Body of pancreas (tissue), 4 donors: Measurements from ENCODE around the gene DNASE1L2. TPM values are rescaled to one million over a fixed set of nuclear protein-coding genes. Genes with fewer than 3 reads are reported as not detected.
"Not testable (repeated sequence)": the region's sequence is repeated elsewhere in the genome, so short reads cannot be mapped to it uniquely, and the experiment has no call there.

ENCODE experiments used
- ATAC-seq: fragments of 150-250 bp; one replicate; pipeline ENCODE4 v1.9.1; 2016
- DNase-seq, 4 donors: peaks; one replicate each; pipeline ENCODE4 v3.0.0-alpha.2; 2019
- H3K27ac ChIP-seq, 4 donors: fragments of 200-600 bp; sonication (generic); 1 replicate in 3 of 4; 2 replicates in 1 of 4; pipeline versions ENCODE4 v1.5.1 to v1.6.1; 2016 to 2019; ENCODE audit warnings: mild to moderate bottlenecking in 1 of 4, mixed read lengths in 1 of 4, moderate library complexity in 1 of 4
- H3K27me3 ChIP-seq, 2 donors: fragments of 200-600 bp; sonication (generic); one replicate each; pipeline ENCODE4 v1.6.0; 2016; ENCODE audit warnings: mild to moderate bottlenecking in 1 of 2
- H3K36me3 ChIP-seq, 2 donors: fragments of 200-600 bp; sonication (generic); replicated peaks in 1 of 2; 2 replicates each; pipeline ENCODE4 v1.5.1; 2016; ENCODE audit warnings: low read depth in 2 of 2; ENCODE audit not compliant: insufficient read depth in 1 of 2
- H3K4me1 ChIP-seq: fragments of 200-600 bp; sonication (generic); one replicate; pipeline ENCODE4 v1.6.0; 2016
- H3K4me3 ChIP-seq, 2 donors: fragments of 200-600 bp; sonication (generic); 1 replicate in 1 of 2; 2 replicates in 1 of 2; pipeline ENCODE4 v1.5.1; 2016 to 2019
- H3K9me3 ChIP-seq, 3 donors: fragments of 200-600 bp; sonication (generic); 1 replicate in 2 of 3; 2 replicates in 1 of 3; pipeline ENCODE4 v1.5.1; 2016
- POLR2A ChIP-seq, 3 donors: fragments of 450-650 bp; IDR thresholded peaks; one replicate each; pipeline ENCODE4 v1.6.1; 2016; ENCODE audit warnings: antibody characterized with exemption in 3 of 3, mild to moderate bottlenecking in 2 of 3
- WGBS, 2 donors: methylation state at CpG; one replicate each; pipeline ENCODE4 v1.1.5; 2017; 5-methylcytosine and 5-hydroxymethylcytosine counted together
- intact Hi-C: fragments of 100-400 bp; cut with DNase I; formaldehyde crosslinking; loops from one replicate; pipeline ENCODE4 v1.15.1; 2023
- total RNA-seq, 2 donors: library from RNA; depleted of rRNA; stranded (reverse); fragments of >200 nt; gene quantifications; one replicate each; pipeline ENCODE4 v1.1.0, GENCODE V29; 2016
- TF ChIP-seq, protein P1 (sequence below), 7 experiments: fragments of 450-650 bp in 4 of 7; fragments of 200-600 bp in 3 of 7; sonication (generic) in 3 of 7; IDR thresholded peaks; one replicate each; pipeline ENCODE4 v1.5.1; 2016 to 2019; ENCODE audit warnings: antibody characterized with exemption in 7 of 7

Gene DNASE1L2
- total RNA-seq, 2 donors from 2014 or later = 1.3 TPM; not detected in 1

DNA sequence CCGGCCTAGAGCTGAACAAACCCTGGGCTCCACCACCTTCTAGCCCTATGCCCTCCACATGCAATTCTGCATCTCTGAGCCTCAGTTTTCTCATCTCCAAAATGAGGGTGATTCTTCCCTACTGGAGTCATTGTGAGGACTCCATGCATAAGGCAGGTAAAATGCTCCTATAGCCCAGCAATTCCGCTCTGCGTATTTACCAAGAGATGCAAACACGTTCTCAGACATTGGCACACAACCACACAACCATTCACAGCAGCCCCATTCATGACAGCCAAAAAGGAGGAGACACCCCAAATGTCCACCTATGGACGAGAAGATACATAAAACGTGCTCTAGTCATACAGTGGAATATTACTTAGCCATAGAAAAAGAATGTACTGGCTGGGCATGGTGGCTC, 35.9 kb upstream of the DNASE1L2 start:
- no peak overlapping the region for H3K4me3 ChIP-seq
- ATAC-seq (no peak), DNase-seq (no peak)
- H3K4me1 ChIP-seq = peaks cover 15% of the 10 kb centered on the region
- no peaks in the 10 kb centered on the region for H3K27me3 ChIP-seq
- no peak for TF ChIP-seq POLR2A (IDR thresholded peaks at IDR 0.05)
- TF ChIP-seq, protein P1, sequence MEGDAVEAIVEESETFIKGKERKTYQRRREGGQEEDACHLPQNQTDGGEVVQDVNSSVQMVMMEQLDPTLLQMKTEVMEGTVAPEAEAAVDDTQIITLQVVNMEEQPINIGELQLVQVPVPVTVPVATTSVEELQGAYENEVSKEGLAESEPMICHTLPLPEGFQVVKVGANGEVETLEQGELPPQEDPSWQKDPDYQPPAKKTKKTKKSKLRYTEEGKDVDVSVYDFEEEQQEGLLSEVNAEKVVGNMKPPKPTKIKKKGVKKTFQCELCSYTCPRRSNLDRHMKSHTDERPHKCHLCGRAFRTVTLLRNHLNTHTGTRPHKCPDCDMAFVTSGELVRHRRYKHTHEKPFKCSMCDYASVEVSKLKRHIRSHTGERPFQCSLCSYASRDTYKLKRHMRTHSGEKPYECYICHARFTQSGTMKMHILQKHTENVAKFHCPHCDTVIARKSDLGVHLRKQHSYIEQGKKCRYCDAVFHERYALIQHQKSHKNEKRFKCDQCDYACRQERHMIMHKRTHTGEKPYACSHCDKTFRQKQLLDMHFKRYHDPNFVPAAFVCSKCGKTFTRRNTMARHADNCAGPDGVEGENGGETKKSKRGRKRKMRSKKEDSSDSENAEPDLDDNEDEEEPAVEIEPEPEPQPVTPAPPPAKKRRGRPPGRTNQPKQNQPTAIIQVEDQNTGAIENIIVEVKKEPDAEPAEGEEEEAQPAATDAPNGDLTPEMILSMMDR (IDR thresholded peaks at IDR 0.05) = no peak
- intact Hi-C loops = no loop called here
- no peaks in the 10 kb centered on the region for H3K9me3 ChIP-seq
- H3K27ac ChIP-seq = no peak overlapping the region
- no peaks in the 10 kb centered on the region for H3K36me3 ChIP-seq
- WGBS, 2 donors = 83 to 89% methylated on average over 6 of the region's 6 CpGs

DNA sequence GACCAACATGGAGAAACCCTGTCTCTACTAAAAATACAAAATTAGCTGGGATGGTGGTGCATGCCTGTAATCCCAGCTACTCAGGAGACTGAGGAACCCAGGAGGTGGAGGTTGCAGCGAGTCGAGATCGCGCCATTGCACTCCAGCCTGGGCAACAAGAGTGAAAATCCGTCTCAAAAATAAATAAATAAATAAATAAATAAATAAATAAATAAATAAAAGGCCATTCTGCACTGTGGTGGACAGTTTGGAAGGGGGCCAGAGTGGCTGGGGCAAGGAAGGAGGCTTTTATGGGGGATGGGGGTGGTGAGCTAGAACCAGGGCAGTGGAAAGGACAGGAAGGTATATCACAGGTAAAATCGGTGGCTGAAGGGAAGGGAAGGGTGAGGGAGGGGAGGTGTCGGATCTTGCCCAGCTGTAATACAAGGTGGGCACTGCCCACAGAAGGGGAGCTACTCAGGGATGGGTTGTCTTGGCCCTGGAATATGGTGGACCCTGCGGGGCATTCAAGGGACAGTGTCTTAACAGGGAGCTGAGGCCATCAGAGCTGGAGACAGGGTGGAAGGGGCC, 33.0 kb upstream of the DNASE1L2 start:
- intact Hi-C loops, ATAC-seq: not testable (repeated sequence)
- 96% methylated on average over 8 of the region's 8 CpGs for WGBS, 2 donors

DNA sequence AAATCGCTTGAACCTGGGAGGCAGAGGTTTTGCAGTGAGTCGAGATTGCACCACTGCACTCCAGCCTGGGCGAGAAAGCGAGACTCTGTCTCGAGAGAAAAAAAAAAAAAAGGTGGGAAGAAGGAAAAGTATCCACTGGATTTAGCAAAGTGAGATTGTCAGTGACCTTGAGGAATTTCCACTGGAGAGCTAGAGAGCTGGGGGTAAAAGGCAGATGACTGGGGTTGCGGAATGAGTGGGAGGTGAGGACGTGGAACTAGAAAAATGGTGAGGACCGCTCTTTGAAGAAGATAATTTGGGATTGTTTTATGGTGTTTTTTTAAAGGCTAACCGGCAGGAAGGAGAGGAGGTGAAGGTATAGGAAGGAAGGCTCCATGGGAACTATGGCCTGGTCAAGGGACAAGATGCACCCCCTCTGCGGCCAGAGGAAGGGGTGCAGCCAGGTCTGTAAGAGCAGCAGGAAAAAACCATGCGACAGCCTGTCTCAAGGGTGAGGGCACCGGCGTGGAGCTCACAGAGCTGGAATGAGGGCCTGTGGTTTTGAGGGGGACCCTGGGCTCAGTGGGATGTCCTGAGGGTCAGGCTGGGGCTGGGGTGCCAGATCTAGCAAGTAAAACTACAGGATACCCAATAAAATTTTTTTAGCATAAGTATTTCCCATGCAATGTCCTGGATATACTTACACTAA, 31.7 kb upstream of the DNASE1L2 start:
- no peak for ATAC-seq
- H3K9me3 ChIP-seq = no peaks in the 10 kb centered on the region
- no peak for DNase-seq
- peak overlapping the region; percentile 67 to 88 for H3K4me3 ChIP-seq
- H3K36me3 ChIP-seq = peaks cover 0 to 18% of the 10 kb centered on the region in 2 donors
- 76 to 87% methylated on average over 13 of the region's 13 CpGs for WGBS, 2 donors
- intact Hi-C loops = no loop called here
- TF ChIP-seq POLR2A (IDR thresholded peaks at IDR 0.05) = no peak
- TF ChIP-seq, protein P1 (IDR thresholded peaks at IDR 0.05) = no peak
- no peaks in the 10 kb centered on the region for H3K27me3 ChIP-seq
- peaks cover 19% of the 10 kb centered on the region for H3K4me1 ChIP-seq
- peak overlapping the region; percentile 94 to 99 (median 96) for H3K27ac ChIP-seq

More for the DNA sequence above, 33.0 kb upstream of the DNASE1L2 start:
- not testable (repeated sequence) for H3K4me3 ChIP-seq, H3K9me3 ChIP-seq, H3K27me3 ChIP-seq, H3K27ac ChIP-seq, DNase-seq
- Histone ChIP-seq H3K4me1 (peaks cover 19% of the 10 kb centered on the region), H3K36me3 (peaks cover 0 to 13% of the 10 kb centered on the region in 2 donors)

DNA sequence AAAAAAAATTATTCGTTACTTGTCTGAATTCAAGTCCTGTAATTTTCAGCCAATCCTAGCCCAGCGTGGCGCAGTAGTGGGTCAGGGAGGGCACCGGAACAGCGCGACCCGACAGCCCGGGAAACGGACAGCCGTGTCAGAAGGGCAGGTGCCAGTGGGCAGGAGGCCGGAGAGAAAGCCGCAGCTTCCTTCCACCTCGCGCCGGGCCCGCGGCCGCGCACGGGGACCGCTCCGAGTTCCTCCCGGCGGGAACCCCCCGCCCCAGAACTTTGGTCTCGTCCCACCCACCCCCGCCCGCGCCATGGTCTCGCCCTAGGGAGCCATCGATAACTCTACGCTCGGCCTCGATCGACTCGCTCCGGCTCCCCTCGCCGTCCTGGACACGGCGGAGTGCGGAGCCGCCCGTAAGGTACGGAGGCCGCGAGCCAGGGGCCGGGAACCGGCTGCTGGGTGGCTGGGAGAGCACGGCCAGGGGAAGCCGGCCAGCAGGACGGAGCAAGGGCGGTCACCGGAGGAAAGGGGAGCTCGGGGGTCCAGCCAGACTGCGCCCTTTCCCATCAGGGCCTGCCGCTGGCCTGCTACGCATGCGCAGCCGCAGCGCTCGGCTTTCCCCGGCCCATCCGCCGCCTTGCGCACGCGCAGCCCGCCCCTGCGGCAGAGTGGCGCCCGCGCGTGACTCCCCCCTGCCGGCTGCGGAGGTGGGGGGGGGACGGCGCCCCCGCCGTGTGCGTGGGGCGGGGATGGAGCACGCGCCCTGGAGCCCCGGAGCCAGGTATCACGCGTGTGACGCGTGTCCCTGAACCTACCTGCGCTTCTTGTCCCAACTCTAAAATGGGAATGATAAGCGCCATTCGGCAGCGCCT, 30.9 kb upstream of the DNASE1L2 start, which contains the start of gene MLST8:
TSS of gene MLST8 (plus strand) at position 351 of the 863 bp plus-strand sequence. CDS start 632 bp downstream, outside the sequence.
- intact Hi-C loops = no loop called here
- no peaks in the 10 kb centered on the region for H3K9me3 ChIP-seq
- DNase-seq = peak; percentile 84 to 90 (median 86)

More for the DNA sequence above, 30.9 kb upstream of the DNASE1L2 start, which contains the start of gene MLST8:
- TF ChIP-seq, protein P1 (IDR thresholded peaks at IDR 0.05) = peak in 3 of 7 experiments; percentile 13 to 27 (median 15)
- TF ChIP-seq POLR2A (IDR thresholded peaks at IDR 0.05) = peak; percentile 61 to 91 (median 86)
- peak; percentile 95 for ATAC-seq
- peak within 1 kb of the TSS; percentile 67 to 88 for H3K4me3 ChIP-seq
- H3K36me3 ChIP-seq = peaks cover 0 to 18% of the 10 kb centered on the region in 2 donors
- WGBS, 2 donors = 1% methylated on average over 39 to 93 of the region's 93 CpGs
- H3K27ac ChIP-seq = peak within 1 kb of the TSS; percentile 94 to 99 (median 96)
- H3K4me1 ChIP-seq = peaks cover 19% of the 10 kb centered on the region
- H3K27me3 ChIP-seq = no peaks in the 10 kb centered on the region
